K562 (cell line): ENCODE data around the gene HEBP2. TPM values are rescaled to one million over a fixed set of nuclear protein-coding genes. Genes with fewer than 3 reads are reported as not detected.
A peak's percentile ranks its signal among the peaks of the same experiment; 100 is the strongest.

ENCODE experiments used
- ARID2 ChIP-seq: fragments of 450-650 bp; IDR thresholded peaks from 2 replicates; pipeline ENCODE4 v1.6.1; 2017; ENCODE audit warnings: antibody characterized with exemption, mild to moderate bottlenecking
- CHD2 ChIP-seq: IDR thresholded peaks from 2 replicates; pipeline ENCODE4 v1.6.1; 2011; ENCODE audit warnings: low read depth, low read length
- HSF4 ChIP-seq: fragments of 250-450 bp; sonication (Bioruptor Pico); IDR thresholded peaks from 2 replicates; pipeline ENCODE4 v2.1.2; 2022; ENCODE audit warnings: mild to moderate bottlenecking, moderate library complexity, borderline replicate concordance
- JUN ChIP-seq, 2 experiments: sonication (generic) in 1 of 2; formaldehyde crosslinking in 1 of 2; IDR thresholded peaks; 2 replicates each; pipeline versions ENCODE4 v1.6.1 to v1.8.0; 2012 to 2022; ENCODE audit warnings: borderline replicate concordance in 2 of 2, mild to moderate bottlenecking in 2 of 2, improper control_type of control experiment in 1 of 2, low read depth in 1 of 2, low read length in 1 of 2, missing genetic modification reagents in 1 of 2
- NFATC3 ChIP-seq: fragments of 450-650 bp; IDR thresholded peaks from 2 replicates; pipeline ENCODE4 v1.6.1; 2017; ENCODE audit warnings: mild to moderate bottlenecking
- NFIX ChIP-seq: fragments of 250-450 bp; sonication (Bioruptor Pico); IDR thresholded peaks from 2 replicates; pipeline ENCODE4 v1.4.0; 2020; ENCODE audit warnings: low read depth, mild to moderate bottlenecking, moderate library complexity
- PHF21A ChIP-seq: fragments of 450-650 bp; IDR thresholded peaks from 2 replicates; pipeline ENCODE4 v1.6.1; 2017; ENCODE audit warnings: low read depth, borderline replicate concordance
- SLC30A9 ChIP-seq: fragments of 250-450 bp; sonication (Bioruptor Pico); IDR thresholded peaks from 2 replicates; pipeline ENCODE4 v1.8.0; 2022; ENCODE audit warnings: mild to moderate bottlenecking, moderate library complexity
- SMAD3 ChIP-seq: fragments of 450-650 bp; formaldehyde crosslinking; conservative IDR thresholded peaks from 2 replicates; pipeline ENCODE4 v1.4.0; 2020; ENCODE audit warnings: mild to moderate bottlenecking
- WHSC1 ChIP-seq: IDR thresholded peaks from one replicate; pipeline ENCODE4 v1.6.1; 2012; ENCODE audit warnings: low read length, control low read depth, inconsistent platforms
- ZEB2 ChIP-seq: fragments of 450-650 bp; IDR thresholded peaks from 2 replicates; pipeline ENCODE4 v1.6.1; 2016
- ZNF217 ChIP-seq: sonication (generic); formaldehyde crosslinking; IDR thresholded peaks from 2 replicates; pipeline ENCODE4 v1.8.0; 2022; ENCODE audit warnings: mild to moderate bottlenecking, missing genetic modification reagents
- polyA plus RNA-seq, 8 experiments: library from polyadenylated mRNA; depleted of rRNA in 4 of 8; stranded (reverse) in 5 of 8; unstranded in 3 of 8; fragments of >200 nt; fragmentation: Nextera tagmentation in 2 of 8; fragmentation: Illumina TruSeq in 1 of 8; extraction: Ambion mirVana in 2 of 8; extraction: Trizol in 1 of 8; gene quantifications; 2 replicates each; pipeline versions ENCODE4 v1.2.1 to v1.2.3, GENCODE V29; 2011 to 2014; ENCODE audit warnings: inconsistent platforms in 1 of 8, missing spikeins in 1 of 8
- total RNA-seq, 7 experiments: library from RNA; depleted of rRNA in 6 of 7; stranded (reverse); fragments of >200 nt in 6 of 7; fragmentation: Illumina TruSeq in 2 of 7; extraction: Trizol in 2 of 7; gene quantifications; 2 replicates each; pipeline versions ENCODE4 v1.2.1 to v1.2.3, GENCODE V29; 2011 to 2021; ENCODE audit warnings: low replicate concordance in 1 of 7
- TF ChIP-seq, protein P1 (sequence below): fragments of 450-650 bp; IDR thresholded peaks from 2 replicates; pipeline ENCODE4 v1.6.1; 2017; ENCODE audit warnings: antibody characterized with exemption, mild to moderate bottlenecking
- TF ChIP-seq, protein P2 (sequence below): sonication (generic); formaldehyde crosslinking; IDR thresholded peaks from 2 replicates; pipeline ENCODE4 v1.8.1; 2023; ENCODE audit warnings: mild to moderate bottlenecking, missing genetic modification reagents
- TF ChIP-seq, protein P3 (sequence below): sonication (generic); formaldehyde crosslinking; IDR thresholded peaks from 2 replicates; pipeline ENCODE4 v1.8.0; 2023; ENCODE audit warnings: mild to moderate bottlenecking, missing genetic modification reagents
- TF ChIP-seq, protein P4 (sequence below): fragments of 250-450 bp; sonication (Bioruptor Pico); IDR thresholded peaks from 2 replicates; pipeline ENCODE4 v1.4.0; 2020

HEBP2 gene
- total and polyA plus RNA-seq, 9 of the 15 experiments (the other 6 are each of a cell fraction or from before 2014, with no cell fraction given), result 8.5 to 63.7 (median 36.9) TPM

DNA sequence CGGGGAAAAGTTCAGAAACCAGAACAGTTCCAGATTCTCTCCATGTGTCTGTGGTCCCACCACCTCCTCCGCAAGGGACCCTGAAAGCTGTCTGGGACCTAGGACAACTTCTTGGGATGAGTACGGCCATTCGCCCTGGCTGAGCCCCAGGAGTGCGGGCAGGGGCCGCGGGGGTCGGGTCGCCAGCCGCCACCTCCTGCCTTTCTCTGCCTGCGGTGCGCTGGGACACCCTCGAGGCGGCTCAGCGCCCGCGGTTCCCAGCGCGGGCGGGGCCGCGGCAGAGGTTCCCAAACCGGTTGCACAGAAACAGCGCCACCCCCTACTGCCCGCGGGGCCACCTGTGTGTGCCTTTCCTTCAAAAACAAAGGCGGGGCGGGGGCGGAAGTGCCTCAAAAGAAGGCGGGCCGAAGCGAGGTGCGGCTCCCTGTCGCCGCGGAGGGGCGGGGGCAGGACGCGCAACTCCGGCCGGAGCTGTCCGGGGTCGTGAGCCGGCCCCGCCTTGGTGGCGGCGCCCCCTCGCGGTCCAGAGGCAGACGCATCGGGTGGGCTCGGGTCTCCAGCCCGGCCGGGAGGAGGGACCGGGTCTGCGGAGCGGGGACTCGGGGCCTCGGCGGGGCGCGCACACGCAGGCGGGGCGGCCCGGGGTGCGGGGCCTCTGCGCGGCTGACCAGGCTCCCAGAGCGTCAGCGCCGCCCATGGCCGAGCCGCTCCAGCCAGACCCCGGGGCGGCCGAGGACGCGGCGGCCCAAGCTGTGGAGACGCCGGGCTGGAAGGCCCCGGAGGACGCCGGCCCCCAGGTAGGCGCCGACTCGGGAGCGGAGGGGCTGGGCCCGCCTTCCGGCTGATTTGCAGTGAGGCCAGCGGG lies at the start of gene HEBP2 (continued):
- TF ChIP-seq, protein P1, sequence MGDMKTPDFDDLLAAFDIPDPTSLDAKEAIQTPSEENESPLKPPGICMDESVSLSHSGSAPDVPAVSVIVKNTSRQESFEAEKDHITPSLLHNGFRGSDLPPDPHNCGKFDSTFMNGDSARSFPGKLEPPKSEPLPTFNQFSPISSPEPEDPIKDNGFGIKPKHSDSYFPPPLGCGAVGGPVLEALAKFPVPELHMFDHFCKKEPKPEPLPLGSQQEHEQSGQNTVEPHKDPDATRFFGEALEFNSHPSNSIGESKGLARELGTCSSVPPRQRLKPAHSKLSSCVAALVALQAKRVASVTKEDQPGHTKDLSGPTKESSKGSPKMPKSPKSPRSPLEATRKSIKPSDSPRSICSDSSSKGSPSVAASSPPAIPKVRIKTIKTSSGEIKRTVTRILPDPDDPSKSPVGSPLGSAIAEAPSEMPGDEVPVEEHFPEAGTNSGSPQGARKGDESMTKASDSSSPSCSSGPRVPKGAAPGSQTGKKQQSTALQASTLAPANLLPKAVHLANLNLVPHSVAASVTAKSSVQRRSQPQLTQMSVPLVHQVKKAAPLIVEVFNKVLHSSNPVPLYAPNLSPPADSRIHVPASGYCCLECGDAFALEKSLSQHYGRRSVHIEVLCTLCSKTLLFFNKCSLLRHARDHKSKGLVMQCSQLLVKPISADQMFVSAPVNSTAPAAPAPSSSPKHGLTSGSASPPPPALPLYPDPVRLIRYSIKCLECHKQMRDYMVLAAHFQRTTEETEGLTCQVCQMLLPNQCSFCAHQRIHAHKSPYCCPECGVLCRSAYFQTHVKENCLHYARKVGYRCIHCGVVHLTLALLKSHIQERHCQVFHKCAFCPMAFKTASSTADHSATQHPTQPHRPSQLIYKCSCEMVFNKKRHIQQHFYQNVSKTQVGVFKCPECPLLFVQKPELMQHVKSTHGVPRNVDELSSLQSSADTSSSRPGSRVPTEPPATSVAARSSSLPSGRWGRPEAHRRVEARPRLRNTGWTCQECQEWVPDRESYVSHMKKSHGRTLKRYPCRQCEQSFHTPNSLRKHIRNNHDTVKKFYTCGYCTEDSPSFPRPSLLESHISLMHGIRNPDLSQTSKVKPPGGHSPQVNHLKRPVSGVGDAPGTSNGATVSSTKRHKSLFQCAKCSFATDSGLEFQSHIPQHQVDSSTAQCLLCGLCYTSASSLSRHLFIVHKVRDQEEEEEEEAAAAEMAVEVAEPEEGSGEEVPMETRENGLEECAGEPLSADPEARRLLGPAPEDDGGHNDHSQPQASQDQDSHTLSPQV, result peak; percentile 59; the same call in 1 of the 2 replicates
- TF ChIP-seq SMAD3 (CRISPR knock-in tag) (no peak), ZNF217 (no peak), JUN (IDR thresholded peaks at IDR 0.05; ENCODE audit: borderline replicate concordance, low read depth, low read length) (peak; percentile 28; the same call in 1 of the 2 replicates), JUN (CRISPR knock-in tag; IDR thresholded peaks at IDR 0.05; ENCODE audit: borderline replicate concordance) (no peak; the same call in 1 of the 2 replicates), NFATC3 (no peak), ZEB2 (peak; percentile 61; the same call in 1 of the 2 replicates), ARID2 (no peak), NFIX (CRISPR knock-in tag) (no peak), PHF21A (no peak), WHSC1 (no peak), CHD2 (no peak), HSF4 (no peak), SLC30A9 (CRISPR knock-in tag) (no peak)
- TF ChIP-seq, protein P2, sequence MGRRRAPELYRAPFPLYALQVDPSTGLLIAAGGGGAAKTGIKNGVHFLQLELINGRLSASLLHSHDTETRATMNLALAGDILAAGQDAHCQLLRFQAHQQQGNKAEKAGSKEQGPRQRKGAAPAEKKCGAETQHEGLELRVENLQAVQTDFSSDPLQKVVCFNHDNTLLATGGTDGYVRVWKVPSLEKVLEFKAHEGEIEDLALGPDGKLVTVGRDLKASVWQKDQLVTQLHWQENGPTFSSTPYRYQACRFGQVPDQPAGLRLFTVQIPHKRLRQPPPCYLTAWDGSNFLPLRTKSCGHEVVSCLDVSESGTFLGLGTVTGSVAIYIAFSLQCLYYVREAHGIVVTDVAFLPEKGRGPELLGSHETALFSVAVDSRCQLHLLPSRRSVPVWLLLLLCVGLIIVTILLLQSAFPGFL (CRISPR knock-in tag), result no peak
- TF ChIP-seq, protein P3, sequence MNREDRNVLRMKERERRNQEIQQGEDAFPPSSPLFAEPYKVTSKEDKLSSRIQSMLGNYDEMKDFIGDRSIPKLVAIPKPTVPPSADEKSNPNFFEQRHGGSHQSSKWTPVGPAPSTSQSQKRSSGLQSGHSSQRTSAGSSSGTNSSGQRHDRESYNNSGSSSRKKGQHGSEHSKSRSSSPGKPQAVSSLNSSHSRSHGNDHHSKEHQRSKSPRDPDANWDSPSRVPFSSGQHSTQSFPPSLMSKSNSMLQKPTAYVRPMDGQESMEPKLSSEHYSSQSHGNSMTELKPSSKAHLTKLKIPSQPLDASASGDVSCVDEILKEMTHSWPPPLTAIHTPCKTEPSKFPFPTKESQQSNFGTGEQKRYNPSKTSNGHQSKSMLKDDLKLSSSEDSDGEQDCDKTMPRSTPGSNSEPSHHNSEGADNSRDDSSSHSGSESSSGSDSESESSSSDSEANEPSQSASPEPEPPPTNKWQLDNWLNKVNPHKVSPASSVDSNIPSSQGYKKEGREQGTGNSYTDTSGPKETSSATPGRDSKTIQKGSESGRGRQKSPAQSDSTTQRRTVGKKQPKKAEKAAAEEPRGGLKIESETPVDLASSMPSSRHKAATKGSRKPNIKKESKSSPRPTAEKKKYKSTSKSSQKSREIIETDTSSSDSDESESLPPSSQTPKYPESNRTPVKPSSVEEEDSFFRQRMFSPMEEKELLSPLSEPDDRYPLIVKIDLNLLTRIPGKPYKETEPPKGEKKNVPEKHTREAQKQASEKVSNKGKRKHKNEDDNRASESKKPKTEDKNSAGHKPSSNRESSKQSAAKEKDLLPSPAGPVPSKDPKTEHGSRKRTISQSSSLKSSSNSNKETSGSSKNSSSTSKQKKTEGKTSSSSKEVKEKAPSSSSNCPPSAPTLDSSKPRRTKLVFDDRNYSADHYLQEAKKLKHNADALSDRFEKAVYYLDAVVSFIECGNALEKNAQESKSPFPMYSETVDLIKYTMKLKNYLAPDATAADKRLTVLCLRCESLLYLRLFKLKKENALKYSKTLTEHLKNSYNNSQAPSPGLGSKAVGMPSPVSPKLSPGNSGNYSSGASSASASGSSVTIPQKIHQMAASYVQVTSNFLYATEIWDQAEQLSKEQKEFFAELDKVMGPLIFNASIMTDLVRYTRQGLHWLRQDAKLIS, result peak; percentile 95
- TF ChIP-seq, protein P4, sequence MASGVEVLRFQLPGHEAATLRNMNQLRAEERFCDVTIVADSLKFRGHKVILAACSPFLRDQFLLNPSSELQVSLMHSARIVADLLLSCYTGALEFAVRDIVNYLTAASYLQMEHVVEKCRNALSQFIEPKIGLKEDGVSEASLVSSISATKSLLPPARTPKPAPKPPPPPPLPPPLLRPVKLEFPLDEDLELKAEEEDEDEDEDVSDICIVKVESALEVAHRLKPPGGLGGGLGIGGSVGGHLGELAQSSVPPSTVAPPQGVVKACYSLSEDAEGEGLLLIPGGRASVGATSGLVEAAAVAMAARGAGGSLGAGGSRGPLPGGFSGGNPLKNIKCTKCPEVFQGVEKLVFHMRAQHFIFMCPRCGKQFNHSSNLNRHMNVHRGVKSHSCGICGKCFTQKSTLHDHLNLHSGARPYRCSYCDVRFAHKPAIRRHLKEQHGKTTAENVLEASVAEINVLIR (CRISPR knock-in tag), result peak; percentile 51
